OCI-LY3 (cell line): ENCODE results near the gene SSPN.

Experiments used
- EZH2phosphoT487 ChIP-seq: fragments of 200-600 bp; shearing (Covaris generic); IDR thresholded peaks from 2 replicates; pipeline ENCODE4 v1.6.1; 2018; ENCODE audit warnings: antibody characterized with exemption, mixed run types, low read depth
- TF ChIP-seq, protein P1 (sequence below): fragments of 200-600, 300-600 bp; sonication (generic); IDR thresholded peaks from 2 replicates; pipeline ENCODE4 v1.5.1; 2014; ENCODE audit warnings: antibody characterized with exemption, low read length, low read depth

DNA sequence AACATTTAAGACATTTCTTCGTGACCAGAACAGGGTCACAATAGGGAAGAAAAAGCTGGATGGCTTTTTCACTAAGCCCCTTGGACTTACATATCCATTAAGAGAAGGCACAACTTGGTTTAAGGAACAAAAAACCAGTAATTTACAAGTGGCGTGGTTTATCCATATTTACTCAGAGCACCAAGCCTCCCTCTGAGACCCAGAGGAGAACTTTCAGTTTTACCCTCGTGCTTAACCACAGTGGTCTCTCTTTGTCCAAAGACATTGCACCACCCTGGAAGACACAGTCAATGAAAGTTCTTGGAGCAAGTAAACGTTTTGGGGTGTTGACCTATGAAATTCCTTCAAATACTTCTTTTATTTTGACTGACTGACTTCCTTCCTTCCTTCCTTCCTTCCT lies 52.5 kb downstream of the SSPN start:
- TF ChIP-seq, protein P1, sequence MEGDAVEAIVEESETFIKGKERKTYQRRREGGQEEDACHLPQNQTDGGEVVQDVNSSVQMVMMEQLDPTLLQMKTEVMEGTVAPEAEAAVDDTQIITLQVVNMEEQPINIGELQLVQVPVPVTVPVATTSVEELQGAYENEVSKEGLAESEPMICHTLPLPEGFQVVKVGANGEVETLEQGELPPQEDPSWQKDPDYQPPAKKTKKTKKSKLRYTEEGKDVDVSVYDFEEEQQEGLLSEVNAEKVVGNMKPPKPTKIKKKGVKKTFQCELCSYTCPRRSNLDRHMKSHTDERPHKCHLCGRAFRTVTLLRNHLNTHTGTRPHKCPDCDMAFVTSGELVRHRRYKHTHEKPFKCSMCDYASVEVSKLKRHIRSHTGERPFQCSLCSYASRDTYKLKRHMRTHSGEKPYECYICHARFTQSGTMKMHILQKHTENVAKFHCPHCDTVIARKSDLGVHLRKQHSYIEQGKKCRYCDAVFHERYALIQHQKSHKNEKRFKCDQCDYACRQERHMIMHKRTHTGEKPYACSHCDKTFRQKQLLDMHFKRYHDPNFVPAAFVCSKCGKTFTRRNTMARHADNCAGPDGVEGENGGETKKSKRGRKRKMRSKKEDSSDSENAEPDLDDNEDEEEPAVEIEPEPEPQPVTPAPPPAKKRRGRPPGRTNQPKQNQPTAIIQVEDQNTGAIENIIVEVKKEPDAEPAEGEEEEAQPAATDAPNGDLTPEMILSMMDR: no peak
- no peak for TF ChIP-seq EZH2phosphoT487
